Urinary bladder (tissue), 4 donors: ENCODE measurements around the gene FOXRED1. TPM values are rescaled to one million over a fixed set of nuclear protein-coding genes. Genes with fewer than 3 reads are reported as not detected.
A peak's percentile ranks its signal among the peaks of the same experiment; 100 is the strongest.

ENCODE experiments used
- DNase-seq: peaks from one replicate; pipeline ENCODE4 v3.0.0-alpha.2; 2015; ENCODE audit errors: extremely low spot score
- H3K27ac ChIP-seq: one replicate; pipeline ENCODE4 v1.5.1; 2013; ENCODE audit warnings: low read depth, mild to moderate bottlenecking, moderate library complexity
- H3K36me3 ChIP-seq: one replicate; pipeline ENCODE4 v1.6.1; 2013; ENCODE audit warnings: mild to moderate bottlenecking, moderate library complexity; ENCODE audit not compliant: insufficient read depth
- H3K4me1 ChIP-seq: one replicate; pipeline ENCODE4 v1.6.1; 2013; ENCODE audit warnings: mild to moderate bottlenecking, moderate library complexity; ENCODE audit not compliant: insufficient read depth
- H3K4me3 ChIP-seq: one replicate; pipeline ENCODE4 v1.5.1; 2013; ENCODE audit warnings: low read depth, low read length
- WGBS: extraction: QIAGEN DNeasy Blood & Tissue Kit; methylation state at CpG from one replicate; pipeline ENCODE4 v1.1.7; 2013; 5-methylcytosine and 5-hydroxymethylcytosine counted together
- polyA plus RNA-seq: library from polyadenylated mRNA; stranded (reverse); fragments of 200-250 nt; gene quantifications from one replicate; pipeline ENCODE4 v1.2.3, GENCODE V29; 2013
- total RNA-seq: library from RNA; depleted of rRNA; stranded (reverse); fragments of >200 nt; gene quantifications from one replicate; pipeline ENCODE4 v1.2.3, GENCODE V29; 2014
- donor health status: healthy with polysubstance abuse.
- donor health status: healthy.

FOXRED1 gene
- total and polyA plus RNA-seq, 2 donors, result 11.4 to 20.4 TPM

DNA sequence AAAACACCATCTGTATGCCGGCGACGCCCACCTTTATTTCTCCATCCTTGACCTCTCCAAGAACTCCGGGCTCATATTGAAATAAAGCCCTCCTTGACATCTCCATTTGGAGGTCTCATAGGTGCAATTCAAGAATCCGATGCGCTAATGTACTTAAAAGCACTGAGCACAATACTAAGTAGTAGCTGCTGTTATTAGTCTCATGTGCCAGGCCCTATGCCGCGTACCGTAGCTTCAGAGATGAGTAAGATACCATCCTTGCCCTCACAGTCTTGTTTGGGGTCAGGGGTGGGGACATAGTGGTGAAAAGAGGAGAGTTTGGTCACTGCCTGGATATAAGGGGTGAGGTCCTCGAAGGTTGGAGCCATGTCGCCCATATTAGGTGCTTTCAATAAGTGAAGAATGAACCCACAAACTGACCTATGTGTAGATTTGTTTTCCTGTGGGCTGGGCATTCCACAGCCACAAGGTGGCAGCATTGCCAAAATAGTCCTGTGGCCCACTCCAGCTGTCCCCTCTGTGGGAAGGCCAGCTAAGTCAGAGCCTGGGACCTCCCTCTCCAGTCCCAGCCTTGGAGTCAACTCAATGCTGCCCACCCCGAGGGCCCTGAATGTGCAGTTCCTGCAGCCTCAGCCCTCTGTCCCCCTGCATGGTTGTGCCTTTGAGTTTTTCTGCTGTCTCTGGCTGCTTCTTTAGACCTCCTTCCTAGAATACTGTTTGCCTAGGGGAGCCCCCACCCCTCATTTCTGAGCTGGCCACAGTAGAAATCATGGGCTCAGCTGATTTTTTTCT lies 41.4 kb downstream of the FOXRED1 start:
- Histone ChIP-seq H3K4me1 (no peaks in the 10 kb centered on the region), H3K4me3 (no peak overlapping the region), H3K36me3 (no peaks in the 10 kb centered on the region), H3K27ac (no peak overlapping the region)
- DNase-seq, result peak; percentile 37
- WGBS, result 71% methylated on average over 12 of the region's 12 CpGs

GRCh38 chr11:126310992-126311310 lies 42.0 kb downstream of the FOXRED1 start:
- WGBS, result 64% methylated on average over 6 of the region's 6 CpGs
- no peak for DNase-seq
- H3K4me1 ChIP-seq, result no peaks in the 10 kb centered on the region
- no peaks in the 10 kb centered on the region for H3K36me3 ChIP-seq
- no peak overlapping the region for H3K4me3 ChIP-seq
- H3K27ac ChIP-seq, result no peak overlapping the region

GRCh38 chr11:126311401-126312291 lies 42.7 kb downstream of the FOXRED1 start:
- H3K4me3 ChIP-seq, result no peak overlapping the region
- DNase-seq, result no peak
- no peaks in the 10 kb centered on the region for H3K4me1 ChIP-seq
- WGBS, result 92% methylated on average over 14 of the region's 14 CpGs
- no peaks in the 10 kb centered on the region for H3K36me3 ChIP-seq
- no peak overlapping the region for H3K27ac ChIP-seq

- Histone ChIP-seq H3K36me3 (no peaks in the 10 kb centered on the region), H3K4me3 (no peak overlapping the region), H3K27ac (no peak overlapping the region), H3K4me1 (no peaks in the 10 kb centered on the region)
- DNase-seq, result no peak
- WGBS, result 72% methylated on average over 8 of the region's 8 CpGs
Measured at GRCh38 chr11:126312961-126313360, 44.0 kb downstream of the FOXRED1 start.

- WGBS, result 95% methylated on average over 5 of the region's 5 CpGs
- no peak for DNase-seq
- H3K4me3 ChIP-seq, result no peak overlapping the region
Measured at GRCh38 chr11:126313826-126314225, 44.9 kb downstream of the FOXRED1 start.

DNA sequence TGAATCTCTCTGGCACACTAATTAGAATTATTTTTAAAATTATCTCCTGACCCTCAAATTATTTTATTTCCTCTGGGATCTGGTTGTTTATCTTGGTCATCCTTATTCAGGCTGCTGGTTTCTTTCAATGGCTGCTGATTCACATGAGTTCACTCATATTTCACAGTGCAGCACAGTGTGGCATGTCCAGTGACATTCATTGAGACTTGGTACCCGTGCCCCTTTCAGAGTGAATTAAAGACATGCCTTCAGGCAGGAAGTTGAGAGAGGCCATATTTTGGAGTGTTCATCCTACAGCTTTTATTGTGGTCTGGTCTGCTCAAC lies 48.4 kb downstream of the FOXRED1 start:
- Histone ChIP-seq H3K4me1 (no peaks in the 10 kb centered on the region), H3K27ac (no peak overlapping the region), H3K4me3 (no peak overlapping the region), H3K36me3 (no peaks in the 10 kb centered on the region)
- DNase-seq, result no peak
- 19% methylated on average over 1 of the region's 1 CpG for WGBS

More at GRCh38 chr11:126313826-126314225, 44.9 kb downstream of the FOXRED1 start:
- Histone ChIP-seq H3K4me1 (no peaks in the 10 kb centered on the region), H3K36me3 (no peaks in the 10 kb centered on the region), H3K27ac (no peak overlapping the region)

GRCh38 chr11:126317756-126318573 lies 49.0 kb downstream of the FOXRED1 start:
- Histone ChIP-seq H3K4me1 (no peaks in the 10 kb centered on the region), H3K4me3 (no peak overlapping the region), H3K27ac (peak overlapping the region; percentile 77), H3K36me3 (no peaks in the 10 kb centered on the region)
- DNase-seq, result peak; percentile 66
- WGBS, result 17% methylated on average over 14 of the region's 14 CpGs

- peak; percentile 64 for DNase-seq
- no peaks in the 10 kb centered on the region for H3K36me3 ChIP-seq
- H3K4me1 ChIP-seq, result no peaks in the 10 kb centered on the region
- WGBS, result 33% methylated on average over 9 of the region's 9 CpGs
- no peak overlapping the region for H3K4me3 ChIP-seq
- peak overlapping the region; percentile 77 for H3K27ac ChIP-seq
Measured at GRCh38 chr11:126318574-126319373, 49.8 kb downstream of the FOXRED1 start.

- WGBS, result 61% methylated on average over 5 of the region's 5 CpGs
- Histone ChIP-seq H3K36me3 (no peaks in the 10 kb centered on the region), H3K4me1 (no peaks in the 10 kb centered on the region), H3K27ac (peak overlapping the region; percentile 43), H3K4me3 (no peak overlapping the region)
- no peak for DNase-seq
Measured at GRCh38 chr11:126319374-126319740, 50.4 kb downstream of the FOXRED1 start.

- Histone ChIP-seq H3K36me3 (no peaks in the 10 kb centered on the region), H3K4me3 (no peak overlapping the region), H3K4me1 (no peaks in the 10 kb centered on the region), H3K27ac (no peak overlapping the region)
- 91% methylated on average over 3 of the region's 3 CpGs for WGBS
- DNase-seq, result no peak
Measured at GRCh38 chr11:126322996-126323395, 54.0 kb downstream of the FOXRED1 start.

DNA sequence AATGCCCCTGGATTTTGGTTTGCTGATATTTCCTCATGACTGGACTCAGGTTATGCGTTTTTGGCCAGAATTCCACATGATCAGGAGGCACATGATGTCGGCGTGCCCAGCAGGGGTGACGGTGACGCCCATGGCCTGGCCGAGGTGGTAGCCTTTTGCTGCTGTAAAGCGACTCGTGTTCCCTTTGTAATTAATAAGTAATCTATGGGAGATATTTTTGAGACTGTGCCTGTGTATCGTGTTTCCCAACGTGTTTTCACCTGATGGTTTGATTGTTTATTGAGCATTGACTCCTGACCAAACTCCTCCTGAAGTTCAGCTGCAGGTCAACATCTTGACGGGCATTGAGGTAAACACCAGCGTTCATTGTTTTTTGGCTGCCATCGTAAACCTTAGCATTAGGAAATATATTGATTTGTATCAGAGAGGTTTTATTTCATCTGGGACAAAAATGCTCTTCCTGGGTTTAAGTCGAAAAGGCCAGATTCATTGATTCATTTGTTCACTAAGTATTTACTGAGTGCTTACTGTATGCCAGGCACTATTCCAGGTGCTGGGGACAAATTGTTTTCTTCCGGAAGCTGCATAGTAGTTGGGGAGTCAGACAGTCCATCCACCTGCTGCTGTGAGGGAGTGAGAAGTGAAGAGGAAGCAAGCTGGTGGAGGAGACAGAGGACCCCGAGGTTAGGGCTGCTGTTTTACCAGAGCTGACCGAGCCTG lies 58.5 kb downstream of the FOXRED1 start:
- Histone ChIP-seq H3K4me1 (no peaks in the 10 kb centered on the region), H3K36me3 (no peaks in the 10 kb centered on the region), H3K4me3 (no peak overlapping the region), H3K27ac (peak overlapping the region; percentile 55)
- WGBS, result 84% methylated on average over 17 of the region's 17 CpGs
- no peak for DNase-seq
